SK-N-SH treated with all-trans-retinoic acid at 6 μM for 48 hours (cell line): ENCODE measurements around the gene RRAGD.

ENCODE experiments used
- ATAC-seq: fragments of 200-7000 bp; cut with Tn5 transposase; 3 replicates; pipeline ENCODE4 v1.9.1; 2020; ENCODE audit warnings: mild to moderate bottlenecking, moderate library complexity
- ARNTL ChIP-seq: fragments of 450-650 bp; formaldehyde crosslinking; IDR thresholded peaks from 2 replicates; pipeline ENCODE4 v1.5.0; 2020; ENCODE audit warnings: low read depth, mild to moderate bottlenecking, moderate library complexity, borderline replicate concordance
- BACH2 ChIP-seq: fragments of 250-450 bp; sonication (Bioruptor Pico); IDR thresholded peaks from 2 replicates; pipeline ENCODE4 v1.9.0; 2021; ENCODE audit warnings: mild to moderate bottlenecking, borderline replicate concordance
- CSRNP3 ChIP-seq: fragments of 250-450 bp; sonication (Bioruptor Pico); IDR thresholded peaks from 2 replicates; pipeline ENCODE4 v1.5.1; 2021; ENCODE audit warnings: mild to moderate bottlenecking, moderate library complexity
- ESRRG ChIP-seq: fragments of 250-450 bp; sonication (Bioruptor Pico); IDR thresholded peaks from 2 replicates; pipeline ENCODE4 v1.6.1; 2021; ENCODE audit warnings: mild to moderate bottlenecking
- ISL1 ChIP-seq: fragments of 250-450 bp; sonication (Bioruptor Pico); IDR thresholded peaks from 2 replicates; pipeline ENCODE4 v2.1.2; 2022; ENCODE audit warnings: mild to moderate bottlenecking, moderate library complexity
- OSR1 ChIP-seq: fragments of 250-450 bp; sonication (Bioruptor Pico); IDR thresholded peaks from 2 replicates; pipeline ENCODE4 v1.8.0; 2022; ENCODE audit warnings: moderate library complexity, mild to moderate bottlenecking, inconsistent platforms
- PATZ1 ChIP-seq: fragments of 250-450 bp; sonication (Bioruptor Pico); IDR thresholded peaks from 2 replicates; pipeline ENCODE4 v1.8.0; 2020; ENCODE audit warnings: mild to moderate bottlenecking, moderate library complexity, borderline replicate concordance
- POU6F1 ChIP-seq: fragments of 250-450 bp; sonication (Bioruptor Pico); IDR thresholded peaks from 2 replicates; pipeline ENCODE4 v1.8.0; 2021; ENCODE audit warnings: low read depth, mild to moderate bottlenecking, moderate library complexity, borderline replicate concordance
- RARB ChIP-seq: fragments of 250-450 bp; sonication (Bioruptor Pico); IDR thresholded peaks from 2 replicates; pipeline ENCODE4 v1.8.0; 2021; ENCODE audit warnings: mild to moderate bottlenecking, moderate library complexity
- SNAI2 ChIP-seq: fragments of 250-450 bp; sonication (Bioruptor Pico); IDR thresholded peaks from 2 replicates; pipeline ENCODE4 v1.5.0; 2020; ENCODE audit warnings: mild to moderate bottlenecking, moderate library complexity
- TCF4 ChIP-seq: fragments of 250-450 bp; sonication (Bioruptor Pico); IDR thresholded peaks from 2 replicates; pipeline ENCODE4 v1.8.0; 2021; ENCODE audit warnings: mild to moderate bottlenecking, moderate library complexity, borderline replicate concordance
- TOX ChIP-seq: fragments of 250-450 bp; sonication (Bioruptor Pico); IDR thresholded peaks from 2 replicates; pipeline ENCODE4 v1.8.0; 2021; ENCODE audit warnings: mild to moderate bottlenecking, moderate library complexity, borderline replicate concordance
- TSHZ2 ChIP-seq: fragments of 250-450 bp; sonication (Bioruptor Pico); IDR thresholded peaks from 2 replicates; pipeline ENCODE4 v1.5.0; 2020; ENCODE audit warnings: mild to moderate bottlenecking, moderate library complexity
- ZC3H10 ChIP-seq: fragments of 250-450 bp; sonication (Bioruptor Pico); IDR thresholded peaks from 2 replicates; pipeline ENCODE4 v1.5.1; 2021; ENCODE audit warnings: mild to moderate bottlenecking, moderate library complexity
- ZFP30 ChIP-seq: fragments of 450-650 bp; formaldehyde crosslinking; IDR thresholded peaks from 2 replicates; pipeline ENCODE4 v1.5.0; 2022; ENCODE audit warnings: mild to moderate bottlenecking, moderate library complexity
- ZNF565 ChIP-seq: fragments of 450-650 bp; formaldehyde crosslinking; conservative IDR thresholded peaks from 2 replicates; pipeline ENCODE4 v1.5.0; 2020; ENCODE audit warnings: low read depth, mild to moderate bottlenecking, moderate library complexity
- ZNF70 ChIP-seq: fragments of 450-650 bp; formaldehyde crosslinking; IDR thresholded peaks from 2 replicates; pipeline ENCODE4 v1.5.0; 2020; ENCODE audit warnings: mild to moderate bottlenecking, moderate library complexity
- ZNF8 ChIP-seq: fragments of 450-650 bp; formaldehyde crosslinking; IDR thresholded peaks from 2 replicates; pipeline ENCODE4 v1.5.0; 2020; ENCODE audit warnings: mild to moderate bottlenecking, moderate library complexity

Gene RRAGD

GRCh38 chr6:89449193-89449592, 37.1 kb upstream of the RRAGD start:
- ATAC-seq = no peak
- TF ChIP-seq ESRRG (no peak), SNAI2 (CRISPR knock-in tag) (no peak), ISL1 (CRISPR knock-in tag) (no peak), POU6F1 (no peak), OSR1 (CRISPR knock-in tag) (no peak), TOX (CRISPR knock-in tag) (no peak), RARB (no peak), ZC3H10 (CRISPR knock-in tag) (no peak), ZFP30 (no peak), ZNF8 (CRISPR knock-in tag) (no peak), ZNF565 (CRISPR knock-in tag) (no peak), TCF4 (CRISPR knock-in tag) (no peak), PATZ1 (CRISPR knock-in tag) (no peak), BACH2 (no peak), CSRNP3 (CRISPR knock-in tag) (no peak)

- TF ChIP-seq ZNF8 (CRISPR knock-in tag) (no peak), ESRRG (no peak), ISL1 (CRISPR knock-in tag) (no peak), CSRNP3 (CRISPR knock-in tag) (no peak), ZNF70 (CRISPR knock-in tag) (no peak), PATZ1 (CRISPR knock-in tag) (no peak), POU6F1 (no peak), ZNF565 (CRISPR knock-in tag) (no peak), ZC3H10 (CRISPR knock-in tag) (no peak)
- no peak for ATAC-seq
Observed at GRCh38 chr6:89443658-89444057, 31.6 kb upstream of the RRAGD start.

- TF ChIP-seq ARNTL (CRISPR knock-in tag) (no peak), TCF4 (CRISPR knock-in tag) (no peak), POU6F1 (no peak), ISL1 (CRISPR knock-in tag) (no peak), TSHZ2 (no peak), TOX (CRISPR knock-in tag) (no peak)
Observed at GRCh38 chr6:89440200-89440599, 28.1 kb upstream of the RRAGD start.

More at GRCh38 chr6:89440200-89440599, 28.1 kb upstream of the RRAGD start:
- ATAC-seq = no peak
